Measurements from ENCODE around the gene TPM3.
"Not testable (repeated sequence)": the region's sequence is repeated elsewhere in the genome, so short reads cannot be mapped to it uniquely, and the experiment has no call there.

The TPM3 gene

DNA sequence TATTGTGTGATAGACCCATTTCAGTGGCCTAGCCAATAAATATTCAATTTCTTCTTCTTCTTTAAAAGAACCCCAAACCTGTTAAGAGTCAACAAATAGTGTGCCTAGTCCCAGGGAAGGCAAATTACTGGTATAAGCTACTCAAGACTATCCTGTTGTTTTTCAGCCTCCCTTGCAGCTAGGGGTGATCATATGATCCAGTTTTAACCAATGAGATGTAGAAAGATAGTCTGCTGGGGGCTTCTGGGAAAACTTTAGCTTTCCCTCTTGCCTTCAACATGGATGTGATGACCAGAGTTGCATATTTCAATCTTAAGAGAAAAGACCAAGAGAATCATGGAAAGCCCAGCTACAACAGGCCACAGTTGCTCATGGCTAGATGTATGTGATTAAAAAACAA lies 32.3 kb downstream of the TPM3 start:
- DNase-seq, result no peak

- peak; percentile 66 to 78 (median 73) for DNase-seq
These were observed 33.4 kb downstream of the TPM3 start for GRCh38 chr1:154158307-154159125.

GRCh38 chr1:154157520-154158306 lies 34.2 kb downstream of the TPM3 start:
- DNase-seq, result peak; percentile 60 to 61 (median 60)

GRCh38 chr1:154155251-154155650 lies 36.6 kb downstream of the TPM3 start:
- DNase-seq, result no peak

- no peak for DNase-seq
These were observed 37.2 kb downstream of the TPM3 start, which contains the start of gene NUP210L for GRCh38 chr1:154154534-154155191. TSS of gene NUP210L (minus strand) at chr1:154155073.

DNA sequence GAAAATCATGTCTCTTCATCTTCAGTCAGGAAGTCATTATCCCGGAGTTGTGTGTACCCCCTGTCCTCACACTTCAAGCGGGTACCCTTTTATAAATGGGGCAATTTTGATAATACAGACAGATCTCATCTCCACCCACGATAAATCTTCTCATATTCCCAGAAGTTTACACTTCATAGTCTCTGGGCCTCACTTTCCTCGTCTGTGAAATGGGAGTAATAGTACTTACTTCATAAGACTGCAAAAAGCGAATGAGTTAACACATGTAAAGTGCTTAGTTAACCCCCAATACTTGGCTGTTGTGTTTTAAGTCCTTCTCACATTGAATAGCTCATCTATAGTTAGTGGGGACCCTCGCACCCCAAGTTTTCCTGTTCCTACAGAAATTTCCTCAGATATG lies 37.8 kb downstream of the TPM3 start:
- DNase-seq, result no peak

DNA sequence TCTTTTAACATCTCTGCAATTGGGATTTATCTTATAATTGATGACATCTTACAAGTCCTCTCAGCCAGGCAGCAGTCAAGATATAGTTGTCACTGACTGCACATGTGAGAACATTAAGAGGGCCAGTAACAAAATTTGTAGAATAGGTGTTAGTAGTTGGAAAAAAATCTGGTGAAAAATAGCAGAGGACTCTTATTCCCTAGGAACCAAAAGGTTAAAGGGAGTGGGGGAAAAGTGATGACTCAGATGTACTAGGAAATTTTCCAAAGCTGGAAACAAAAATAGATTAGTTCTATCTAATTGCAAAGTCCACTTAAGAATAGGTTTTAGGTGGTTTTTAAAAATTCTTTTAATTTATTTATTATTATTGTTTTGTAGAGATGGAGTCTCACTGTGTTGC lies 40.6 kb downstream of the TPM3 start:
- DNase-seq, result no peak

- DNase-seq, result peak; percentile 53 to 81 (median 79)
These were observed 43.1 kb downstream of the TPM3 start for GRCh38 chr1:154148807-154149206.

DNA sequence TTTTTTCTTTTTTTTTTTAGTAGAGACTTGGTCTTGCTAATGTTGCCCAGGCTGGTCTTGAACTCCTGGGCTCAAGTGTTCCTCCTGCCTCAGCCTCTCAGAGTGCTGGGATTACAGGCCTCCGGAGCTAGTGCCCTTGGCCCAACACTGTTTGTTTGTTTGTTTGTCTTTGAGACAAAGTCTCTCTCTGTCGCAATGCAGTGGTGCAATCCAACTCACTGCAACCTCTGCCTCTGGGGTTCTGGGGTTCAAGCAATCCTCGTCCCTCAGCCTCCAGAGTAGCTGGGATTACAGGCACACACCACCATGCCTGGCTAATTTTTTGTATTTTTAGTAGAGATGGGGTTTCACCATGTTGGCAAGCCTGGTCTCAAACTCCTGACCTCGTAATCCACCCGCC lies 44.4 kb downstream of the TPM3 start:
- not testable (repeated sequence) for DNase-seq

DNA sequence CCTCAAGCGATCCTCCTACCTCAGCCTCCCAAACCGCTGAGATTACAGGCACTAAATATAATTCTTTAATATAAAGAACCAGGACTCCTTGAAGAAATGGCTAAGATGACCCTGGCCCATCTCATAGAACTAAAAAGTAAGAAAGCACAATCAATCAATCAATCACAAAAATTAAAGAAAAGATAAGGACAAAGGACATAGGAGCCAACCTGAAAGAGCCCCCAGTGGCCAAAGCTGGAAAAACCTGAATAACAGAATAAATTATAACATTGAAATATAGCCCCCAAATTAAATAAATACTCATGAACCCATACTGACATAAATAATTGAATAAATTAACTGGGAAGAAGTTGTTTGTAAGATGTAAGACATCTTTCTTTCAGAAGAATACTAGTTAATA lies 45.9 kb downstream of the TPM3 start:
- peak in 1 of 3 donors; percentile 13 for DNase-seq

- DNase-seq, result no peak
These were observed 49.5 kb downstream of the TPM3 start for GRCh38 chr1:154142358-154142757.

GRCh38 chr1:154141240-154141639 lies 50.7 kb downstream of the TPM3 start:
- DNase-seq, result no peak

DNA sequence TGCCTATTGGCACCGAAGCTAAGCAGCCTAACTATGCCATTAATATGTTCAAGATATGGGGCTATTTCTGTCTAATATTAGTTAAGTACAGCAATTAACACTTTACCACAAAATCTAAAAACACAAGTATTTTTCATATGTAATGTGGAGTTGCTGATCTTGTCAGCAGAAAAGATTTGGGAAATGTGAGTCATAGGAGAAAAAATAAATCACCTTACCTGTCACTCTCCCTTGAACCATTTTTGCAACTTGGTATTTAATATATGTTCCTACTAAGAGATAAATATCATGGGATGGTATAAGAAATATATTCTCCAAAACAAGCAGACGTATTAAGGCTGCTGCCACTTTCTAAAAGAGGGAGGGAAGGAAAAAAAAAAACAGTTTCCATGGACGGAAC lies 54.0 kb downstream of the TPM3 start:
- DNase-seq, result no peak

GRCh38 chr1:154133256-154133655 lies 58.6 kb downstream of the TPM3 start:
- peak in 2 of 3 donors; percentile 24 to 31 for DNase-seq

DNA sequence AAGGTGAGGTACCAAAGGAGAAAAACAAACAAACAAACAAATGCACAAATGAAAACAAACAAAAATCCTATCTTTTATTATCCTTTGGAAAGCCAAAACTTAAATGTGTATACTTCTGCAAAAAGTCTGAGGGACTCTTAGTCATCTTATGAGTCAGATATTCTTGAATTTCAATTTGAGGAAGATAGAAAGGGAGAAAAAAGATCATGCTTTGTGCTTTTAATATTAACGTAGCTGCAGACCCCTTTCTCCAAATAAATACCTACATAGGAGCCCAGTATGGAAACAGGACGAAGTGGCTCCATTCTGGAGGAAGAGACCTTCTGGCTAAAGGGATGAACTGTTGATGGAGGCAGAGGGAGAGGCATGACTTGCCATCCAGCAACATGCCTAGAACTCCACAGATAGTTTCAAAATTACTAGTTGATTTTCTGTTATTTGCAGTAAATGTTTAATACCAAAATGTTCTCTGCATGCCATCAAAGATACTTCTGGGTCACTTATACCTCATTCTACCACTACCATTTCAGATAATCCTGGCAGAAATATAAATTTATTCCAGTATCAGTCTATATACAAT lies 62.4 kb downstream of the TPM3 start:
- peak; percentile 40 to 86 (median 80) for DNase-seq

DNA sequence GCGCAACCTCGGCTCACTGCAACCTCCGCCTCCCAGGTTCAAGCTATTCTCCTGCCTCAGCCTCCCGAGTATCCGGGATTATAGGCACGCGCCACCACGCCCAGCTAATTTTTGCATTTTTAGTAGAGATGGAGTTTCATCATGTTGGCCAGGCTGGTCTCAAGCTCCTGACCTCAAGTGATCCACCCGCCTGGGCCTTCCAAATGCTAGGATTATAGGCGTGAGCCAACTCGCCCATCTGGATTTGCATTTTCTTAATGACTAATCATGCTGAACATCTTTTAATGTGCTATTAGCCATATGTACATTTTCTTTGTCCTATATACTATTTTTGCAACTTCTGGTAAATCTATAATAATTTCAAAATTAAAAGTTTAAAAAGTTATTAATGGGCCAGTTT lies 68.7 kb downstream of the TPM3 start:
- DNase-seq, result not testable (repeated sequence)

- no peak for DNase-seq
These were observed 74.3 kb downstream of the TPM3 start for GRCh38 chr1:154117642-154118041.

DNA sequence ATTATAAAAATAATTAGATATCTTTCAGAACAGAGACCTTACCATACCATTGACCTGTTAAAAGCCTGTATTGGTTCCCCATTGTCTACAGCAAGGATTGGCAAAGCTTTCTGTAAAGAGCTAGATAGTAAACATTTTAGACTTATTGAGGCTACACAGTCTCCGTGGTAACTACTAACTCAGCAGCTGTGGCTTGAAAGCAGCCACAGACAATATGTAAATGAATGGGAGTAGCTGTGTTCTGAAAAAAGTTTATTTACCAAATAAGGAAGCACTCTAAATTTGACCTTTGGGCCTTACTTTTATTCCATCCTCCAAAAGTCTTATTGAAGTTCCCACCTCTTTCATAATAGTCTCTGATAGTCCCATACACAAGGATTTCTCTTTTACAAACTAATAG lies 76.7 kb downstream of the TPM3 start:
- peak in 2 of 3 donors; percentile 21 to 24 for DNase-seq

Data from suppressor macrophage treated with lipopolysaccharide for 1 hour (primary cell).